OCI-LY3 (cell line): ENCODE data around the gene WNT7A.

Source experiments
- H2AFZ ChIP-seq: fragments of 200-600, 300-600 bp; shearing (Covaris generic); 2 replicates; pipeline ENCODE4 v1.6.0; 2014; ENCODE audit warnings: antibody characterized with exemption, low read depth, low read length
- H3K27ac ChIP-seq: fragments of 200-600, 300-600 bp; sonication (generic); 2 replicates; pipeline ENCODE4 v1.5.1; 2014; ENCODE audit warnings: mild to moderate bottlenecking, low read length, moderate library complexity, mixed read lengths
- H3K27me3 ChIP-seq: fragments of 200-600, 300-600 bp; sonication (generic); 2 replicates; pipeline ENCODE4 v1.6.1; 2014; ENCODE audit warnings: low read depth, low read length, mixed read lengths
- H3K36me3 ChIP-seq: fragments of 200-600, 300-600 bp; sonication (generic); replicated peaks from 2 replicates; pipeline ENCODE3; 2014; ENCODE audit warnings: low read depth, low read length, mixed read lengths
- H3K4me1 ChIP-seq: fragments of 300-600, 200-600 bp; sonication (generic); 2 replicates; pipeline ENCODE4 v1.6.1; 2014; ENCODE audit warnings: low read length, mixed read lengths
- H3K4me2 ChIP-seq: fragments of 200-600, 300-600 bp; sonication (generic); 2 replicates; pipeline ENCODE4 v1.6.1; 2014; ENCODE audit warnings: low read length, mixed read lengths
- H3K4me3 ChIP-seq: fragments of 300-600, 200-600 bp; sonication (generic); 2 replicates; pipeline ENCODE4 v1.5.1; 2014; ENCODE audit warnings: antibody characterized with exemption, mild to moderate bottlenecking, low read length, moderate library complexity
- H3K79me2 ChIP-seq: fragments of 300-600, 200-600 bp; shearing (Covaris generic); 2 replicates; pipeline ENCODE4 v1.6.1; 2014; ENCODE audit warnings: mild to moderate bottlenecking, low read length, mixed read lengths
- H3K9ac ChIP-seq: fragments of 300-600, 200-600 bp; shearing (Covaris generic); 2 replicates; pipeline ENCODE4 v1.6.0; 2014; ENCODE audit warnings: mild to moderate bottlenecking, low read length, moderate library complexity
- H3K9me3 ChIP-seq: fragments of 200-600, 300-600 bp; shearing (Covaris generic); 2 replicates; pipeline ENCODE4 v1.6.1; 2014; ENCODE audit warnings: low read length, mixed read lengths; ENCODE audit not compliant: insufficient read depth
- H4K20me1 ChIP-seq: fragments of 200-600, 300-600 bp; sonication (generic); 2 replicates; pipeline ENCODE4 v1.6.1; 2016; ENCODE audit warnings: low read length, mixed read lengths; ENCODE audit not compliant: insufficient read depth
- CTCF ChIP-seq: fragments of 200-600, 300-600 bp; sonication (generic); IDR thresholded peaks from 2 replicates; pipeline ENCODE4 v1.5.1; 2014; ENCODE audit warnings: antibody characterized with exemption, low read length, low read depth
- EZH2phosphoT487 ChIP-seq: fragments of 200-600 bp; shearing (Covaris generic); IDR thresholded peaks from 2 replicates; pipeline ENCODE4 v1.6.1; 2018; ENCODE audit warnings: antibody characterized with exemption, mixed run types, low read depth

Gene WNT7A

GRCh38 chr3:13841141-13841540, 38.7 kb downstream of the WNT7A start:
- Histone ChIP-seq H2AFZ (no peak overlapping the region), H3K9ac (no peak overlapping the region), H3K4me1 (no peaks in the 10 kb centered on the region), H3K9me3 (no peaks in the 10 kb centered on the region), H3K27me3 (peaks cover 44% of the 10 kb centered on the region), H4K20me1 (no peaks in the 10 kb centered on the region), H3K36me3 (no peaks in the 10 kb centered on the region), H3K79me2 (no peaks in the 10 kb centered on the region), H3K4me2 (no peak overlapping the region), H3K27ac (no peak overlapping the region), H3K4me3 (no peak overlapping the region)
- TF ChIP-seq CTCF (no peak), EZH2phosphoT487 (no peak)

- H3K36me3 ChIP-seq: no peaks in the 10 kb centered on the region
- H3K9ac ChIP-seq: no peak overlapping the region
- no peak overlapping the region for H2AFZ ChIP-seq
- H4K20me1 ChIP-seq: no peaks in the 10 kb centered on the region
- no peak overlapping the region for H3K4me2 ChIP-seq
- TF ChIP-seq EZH2phosphoT487 (no peak), CTCF (no peak)
- no peak overlapping the region for H3K27ac ChIP-seq
- no peaks in the 10 kb centered on the region for H3K9me3 ChIP-seq
- H3K4me1 ChIP-seq: no peaks in the 10 kb centered on the region
- H3K27me3 ChIP-seq: peaks cover 44% of the 10 kb centered on the region
- no peak overlapping the region for H3K4me3 ChIP-seq
- H3K79me2 ChIP-seq: no peaks in the 10 kb centered on the region
Observed at GRCh38 chr3:13840456-13840855, 39.4 kb downstream of the WNT7A start.

- Histone ChIP-seq H3K36me3 (no peaks in the 10 kb centered on the region), H3K79me2 (no peaks in the 10 kb centered on the region), H3K4me3 (no peak overlapping the region), H3K27ac (no peak overlapping the region), H3K4me2 (no peak overlapping the region), H3K9me3 (no peaks in the 10 kb centered on the region), H3K27me3 (peaks cover 50% of the 10 kb centered on the region), H4K20me1 (no peaks in the 10 kb centered on the region), H3K4me1 (no peaks in the 10 kb centered on the region), H3K9ac (no peak overlapping the region), H2AFZ (no peak overlapping the region)
- TF ChIP-seq EZH2phosphoT487: no peak
- no peak for TF ChIP-seq CTCF
Observed at GRCh38 chr3:13839726-13840340, 40.0 kb downstream of the WNT7A start.

DNA sequence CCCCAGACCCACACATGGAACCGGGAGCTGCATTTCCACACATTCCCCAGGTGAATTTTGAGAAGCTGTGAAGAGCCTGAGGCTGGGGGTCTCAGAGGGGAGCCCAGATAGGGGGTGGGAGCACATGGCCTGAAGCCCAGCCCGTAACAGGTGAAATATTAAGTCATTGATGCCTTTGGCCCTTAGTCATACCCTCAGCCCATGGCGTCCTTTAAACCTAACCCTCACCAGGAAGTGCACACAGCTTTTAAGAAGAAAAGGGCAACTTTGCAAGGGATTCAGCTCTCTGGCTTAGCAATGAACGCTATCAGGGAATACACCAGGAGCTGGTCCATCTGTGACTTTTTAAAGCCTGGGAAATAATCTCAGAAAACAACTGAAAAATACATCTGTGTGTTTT, 40.6 kb downstream of the WNT7A start:
- Histone ChIP-seq H4K20me1 (no peaks in the 10 kb centered on the region), H3K36me3 (no peaks in the 10 kb centered on the region), H2AFZ (no peak overlapping the region), H3K9me3 (no peaks in the 10 kb centered on the region), H3K27ac (no peak overlapping the region), H3K4me3 (no peak overlapping the region), H3K9ac (no peak overlapping the region), H3K4me2 (no peak overlapping the region), H3K4me1 (no peaks in the 10 kb centered on the region), H3K79me2 (no peaks in the 10 kb centered on the region), H3K27me3 (peaks cover 56% of the 10 kb centered on the region)
- no peak for TF ChIP-seq EZH2phosphoT487

DNA sequence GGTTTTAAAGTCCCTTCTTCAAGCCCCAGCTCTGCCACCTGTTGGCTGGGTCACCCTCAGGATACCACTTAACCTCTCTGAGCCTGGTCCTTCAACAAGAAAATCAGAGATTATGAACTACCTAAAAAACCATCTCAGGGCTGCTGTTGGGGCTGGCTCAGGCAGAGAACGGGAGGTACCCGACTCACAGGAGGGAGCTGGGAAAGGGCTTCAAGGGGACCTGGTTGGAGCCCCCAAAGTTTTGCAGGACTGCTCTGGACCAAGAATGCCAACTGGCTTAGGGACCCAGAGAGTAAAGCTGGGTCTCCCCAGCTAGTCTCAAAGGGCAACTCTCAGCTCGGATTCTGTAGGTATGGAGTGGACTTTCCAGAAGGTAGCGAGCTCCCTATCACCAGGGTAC, 41.5 kb downstream of the WNT7A start:
- no peaks in the 10 kb centered on the region for H3K36me3 ChIP-seq
- no peaks in the 10 kb centered on the region for H3K9me3 ChIP-seq
- no peak overlapping the region for H3K9ac ChIP-seq
- TF ChIP-seq EZH2phosphoT487 (no peak), CTCF (no peak)
- H2AFZ ChIP-seq: no peak overlapping the region
- no peaks in the 10 kb centered on the region for H3K4me1 ChIP-seq
- no peaks in the 10 kb centered on the region for H3K79me2 ChIP-seq
- peaks cover 63% of the 10 kb centered on the region for H3K27me3 ChIP-seq
- H3K4me2 ChIP-seq: no peak overlapping the region
- H3K4me3 ChIP-seq: no peak overlapping the region
- no peak overlapping the region for H3K27ac ChIP-seq
- no peaks in the 10 kb centered on the region for H4K20me1 ChIP-seq
